GM12865 (cell line): ENCODE results near the gene MEF2C.

Source experiments
- DNase-seq: peaks from one replicate; pipeline ENCODE4 v3.0.0; 2010; ENCODE audit warnings: low read depth
- H3K4me3 ChIP-seq: 2 replicates; pipeline ENCODE4 v1.5.1; 2011; ENCODE audit warnings: mild to moderate bottlenecking, low read depth, low read length, control low read depth
- CTCF ChIP-seq: IDR thresholded peaks from 2 replicates; pipeline ENCODE4 v1.5.1; 2011; ENCODE audit warnings: low read length, control low read depth, low read depth, inconsistent platforms; ENCODE audit not compliant: insufficient read depth; ENCODE audit errors: missing control alignments

The MEF2C gene

DNA sequence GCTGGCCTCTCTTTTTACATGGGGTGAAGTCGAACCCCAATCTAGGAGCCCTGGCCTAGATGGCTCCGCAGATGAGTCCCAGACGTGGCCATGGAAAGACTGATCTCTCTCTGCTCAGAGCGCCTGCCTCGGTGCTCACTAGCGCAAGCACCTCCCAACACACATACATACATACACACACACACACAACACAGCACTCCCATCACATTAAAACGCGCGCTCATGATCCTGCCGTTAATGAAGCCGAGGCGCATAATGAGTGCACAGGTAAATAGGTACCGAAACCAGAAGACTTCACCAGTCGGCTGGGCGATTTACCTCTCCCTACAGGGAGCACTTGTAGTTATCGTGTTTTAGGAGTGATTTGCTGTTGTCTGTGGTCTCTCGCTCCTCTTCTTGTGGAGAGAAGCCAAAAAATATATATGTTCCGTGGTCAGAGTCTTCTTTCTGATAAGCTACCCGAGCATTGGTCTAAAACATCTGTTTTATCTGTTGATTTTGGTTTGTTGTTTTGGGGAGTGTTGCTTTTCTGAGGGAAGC, 207.7 kb downstream of the MEF2C start:
- TF ChIP-seq CTCF: no peak
- H3K4me3 ChIP-seq: peak overlapping the region; percentile 59
- DNase-seq: peak; percentile 56

DNA sequence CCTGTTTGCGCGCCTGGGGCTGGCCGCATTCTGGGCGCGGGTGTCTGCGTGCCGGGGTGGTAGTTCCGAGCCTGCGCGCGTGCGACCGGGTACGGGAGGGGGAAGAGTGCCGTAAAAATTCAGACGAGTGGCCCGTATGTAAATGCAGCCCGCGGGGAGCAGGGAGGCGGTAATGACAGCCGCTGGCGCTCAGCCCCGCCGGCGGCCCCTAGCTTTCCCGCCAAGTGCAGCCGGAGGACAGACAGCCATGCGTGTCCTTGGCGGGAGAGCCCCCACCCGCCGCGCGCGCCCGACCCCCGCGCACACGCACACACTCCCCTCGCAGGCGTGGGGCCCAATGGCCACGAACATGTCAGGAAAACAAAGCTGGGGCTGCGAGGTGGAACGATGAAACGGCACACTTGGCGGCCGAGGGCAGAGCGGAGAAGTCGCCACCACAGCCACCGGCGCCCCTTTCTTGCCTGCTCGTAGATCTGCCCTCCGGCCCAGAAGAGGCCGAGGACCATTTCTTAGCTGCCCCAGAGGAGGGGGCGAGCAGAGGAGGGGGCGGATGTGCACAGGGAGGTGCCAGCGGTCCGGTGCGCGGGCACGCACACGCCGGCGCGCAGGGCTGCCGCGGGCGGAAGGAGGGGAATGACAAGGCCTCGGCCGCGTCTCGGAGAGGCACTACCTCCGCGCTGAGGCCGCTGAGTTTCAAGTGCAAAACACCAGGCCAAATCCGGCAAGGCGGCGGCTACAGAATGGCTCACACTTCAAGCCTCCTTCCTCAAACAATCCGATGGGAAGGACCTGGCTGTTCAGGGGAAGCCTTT, 208.4 kb downstream of the MEF2C start:
- no peak for TF ChIP-seq CTCF
- H3K4me3 ChIP-seq: peak overlapping the region; percentile 59
- peak; percentile 92 for DNase-seq

DNA sequence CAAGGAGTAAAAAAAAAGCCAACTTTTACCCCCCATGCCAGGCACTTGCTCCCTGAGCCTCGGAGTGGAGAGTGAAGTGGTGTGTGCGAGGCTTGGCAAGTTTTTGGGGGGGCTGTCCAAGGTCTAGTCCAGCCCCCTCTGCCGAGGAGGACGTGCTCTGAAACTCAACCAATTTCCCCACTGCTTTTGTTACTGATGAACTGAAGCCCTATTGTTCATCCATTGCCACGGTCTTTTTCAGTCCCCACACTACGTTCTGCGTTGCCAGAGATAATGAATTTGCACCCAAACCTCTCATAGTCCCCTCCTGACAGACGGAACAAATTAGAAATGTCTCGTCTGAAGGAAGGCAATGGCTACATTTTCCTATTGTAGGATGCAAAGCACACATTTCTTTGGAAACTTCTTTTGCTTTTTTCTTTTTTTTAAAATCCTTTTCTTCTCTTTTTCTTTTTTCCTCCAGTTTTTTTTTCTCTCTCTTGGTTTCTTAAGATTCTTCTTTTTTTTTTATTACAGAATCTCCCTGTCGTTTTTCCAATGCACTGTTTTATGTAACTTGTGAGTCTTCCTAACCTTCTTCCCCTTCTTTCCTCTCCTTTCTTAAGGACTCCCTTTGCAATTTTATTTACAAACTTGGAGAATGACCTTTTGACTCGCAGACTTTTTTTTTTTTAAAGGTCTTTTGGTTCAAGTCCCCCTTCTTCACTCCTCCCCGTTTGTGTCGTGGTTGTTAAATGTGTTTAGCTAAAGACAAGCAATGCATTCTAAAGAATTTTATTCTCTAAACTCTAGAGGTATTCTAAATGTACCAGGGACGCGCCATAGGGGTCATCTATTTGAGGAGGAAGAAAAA, 209.5 kb downstream of the MEF2C start:
- peak overlapping the region; percentile 59 for H3K4me3 ChIP-seq
- no peak for TF ChIP-seq CTCF
- no peak for DNase-seq

DNA sequence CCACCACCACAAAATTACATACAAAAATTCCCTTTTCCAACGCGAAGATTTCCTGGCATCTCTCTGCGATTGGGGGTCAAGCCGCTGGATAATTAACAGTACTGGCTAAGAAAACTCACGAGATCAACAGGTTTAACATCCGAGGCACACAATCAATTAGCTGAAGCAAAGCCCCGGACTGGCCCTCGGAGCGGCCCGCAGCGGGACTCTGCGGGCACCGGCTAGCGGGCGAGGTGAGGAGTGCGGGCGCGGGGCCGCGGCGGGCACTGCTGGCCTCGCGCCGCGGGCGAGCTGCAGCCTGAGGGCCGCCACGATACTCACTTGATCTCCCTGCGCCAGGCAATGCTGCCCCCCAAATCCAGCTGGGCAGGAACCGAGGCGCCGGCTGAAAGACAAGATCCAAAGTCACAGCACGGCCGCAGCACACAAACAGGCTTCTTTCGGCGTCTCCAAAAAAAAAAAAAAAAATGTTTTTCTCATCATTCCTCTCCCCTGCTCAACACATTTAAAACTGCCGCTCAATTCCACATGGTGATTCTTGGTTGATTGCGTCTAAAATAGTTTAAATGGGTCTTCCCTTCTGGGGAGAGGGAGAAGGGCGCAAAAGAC, 210.2 kb downstream of the MEF2C start:
- H3K4me3 ChIP-seq: no peak overlapping the region
- DNase-seq: no peak
- TF ChIP-seq CTCF: no peak

- no peak for DNase-seq
- no peak overlapping the region for H3K4me3 ChIP-seq
- no peak for TF ChIP-seq CTCF
Observed at GRCh38 chr5:88671505-88672499, 211.2 kb downstream of the MEF2C start.

DNA sequence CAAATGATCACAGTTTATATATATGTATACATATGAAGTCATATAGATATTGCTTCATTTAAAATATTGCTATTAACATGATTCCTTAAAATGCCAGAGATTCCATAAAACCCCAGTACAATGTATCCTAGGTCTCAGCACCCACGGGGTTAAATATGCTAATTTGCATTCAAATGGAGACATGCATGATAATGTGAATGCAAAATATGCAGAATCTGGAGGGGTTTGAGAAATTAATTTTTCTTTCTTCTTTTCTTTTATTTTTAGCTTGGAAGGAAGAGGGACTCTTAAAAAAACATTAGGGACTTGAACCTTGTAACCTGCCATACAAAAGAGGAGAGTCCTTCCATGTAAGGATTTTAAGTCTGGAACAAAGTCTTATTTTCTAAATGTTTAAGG, 211.9 kb downstream of the MEF2C start:
- H3K4me3 ChIP-seq: no peak overlapping the region
- no peak for TF ChIP-seq CTCF
- DNase-seq: no peak
